RCC 7860 (cell line): ENCODE measurements around the gene MTARC1.

ENCODE experiments used
- DNase-seq: peaks from one replicate; pipeline ENCODE4 v3.0.0-alpha.2; 2015; ENCODE audit warnings: low spot score
- FAIRE-seq: peaks from 2 replicates; lab custom pipeline; 2012; peaks lifted over from hg19 to GRCh38; lab: Jason Lieb, UNC

MTARC1 gene

DNA sequence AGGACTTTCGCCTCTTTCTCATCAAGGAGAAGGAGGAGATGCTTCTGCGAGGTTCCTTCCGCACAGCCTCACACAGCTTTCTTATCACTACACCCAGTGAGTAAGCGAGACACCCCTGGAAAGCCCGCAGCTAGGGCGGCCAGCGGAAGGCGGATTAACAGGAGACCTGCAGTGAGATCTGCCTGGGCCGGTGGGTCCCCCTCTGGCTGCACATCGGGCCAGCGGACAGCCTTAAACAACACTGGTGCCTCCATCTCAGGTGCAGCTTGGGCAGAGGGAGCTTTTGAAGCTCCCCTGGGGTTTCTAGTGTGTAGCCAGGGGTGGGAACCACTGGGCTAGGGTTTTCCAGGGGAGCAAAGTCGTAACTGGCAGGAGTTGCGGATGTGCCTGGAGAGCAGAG, 17.5 kb upstream of the MTARC1 start:
- FAIRE-seq (no peak), DNase-seq (no peak)

DNA sequence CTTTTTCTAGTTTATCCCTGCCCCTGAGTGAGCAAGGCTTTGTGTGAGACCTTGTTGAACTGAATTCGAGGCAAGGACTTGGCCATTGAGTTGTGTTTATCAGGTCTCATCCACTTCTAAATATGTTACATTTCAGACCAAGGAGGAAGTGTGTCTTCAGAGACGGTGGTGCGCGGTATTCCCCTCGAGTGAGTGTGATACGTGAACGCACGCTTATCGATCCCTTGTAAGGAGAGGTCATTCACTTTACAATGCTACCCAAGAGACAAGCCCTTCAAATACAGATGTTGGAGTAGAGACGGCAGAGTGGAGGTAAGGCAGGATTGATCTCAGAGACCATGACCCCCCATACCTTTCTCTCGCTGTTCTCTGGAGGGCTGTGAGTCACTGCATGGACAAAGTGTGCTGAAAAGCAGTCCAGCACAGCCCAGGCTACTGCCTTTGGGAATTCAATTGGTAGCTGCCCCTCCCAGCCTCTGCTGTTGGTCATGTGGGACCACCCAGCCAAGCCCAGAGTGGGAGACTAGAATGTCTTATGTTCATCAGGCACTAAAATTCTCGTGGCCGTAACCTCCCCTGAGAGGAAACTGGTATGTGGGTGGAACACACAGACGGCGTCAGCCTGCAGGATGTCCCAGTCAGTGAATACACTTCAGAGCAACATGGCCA, 16.3 kb upstream of the MTARC1 start:
- FAIRE-seq (no peak), DNase-seq (no peak)

DNA sequence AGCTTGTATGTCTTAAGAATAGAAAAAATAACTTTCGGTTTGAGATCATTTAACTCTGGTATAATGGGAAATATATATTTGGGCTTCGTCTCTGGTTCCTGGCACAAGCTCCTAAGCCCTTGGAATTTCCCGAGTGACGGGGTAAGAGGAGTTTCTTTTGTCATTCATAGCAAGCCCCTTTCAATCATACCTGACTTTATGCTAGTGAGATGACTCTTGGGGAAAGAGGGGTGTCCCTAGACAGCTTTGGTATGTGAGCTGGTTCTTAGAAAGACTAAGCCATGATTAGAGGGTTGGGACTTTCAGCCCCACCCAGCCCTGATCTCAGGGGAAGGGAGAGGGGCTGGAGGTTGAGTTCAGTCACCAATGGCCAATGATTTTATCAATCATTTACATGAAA, 13.9 kb upstream of the MTARC1 start:
- FAIRE-seq, result no peak
- no peak for DNase-seq

DNA sequence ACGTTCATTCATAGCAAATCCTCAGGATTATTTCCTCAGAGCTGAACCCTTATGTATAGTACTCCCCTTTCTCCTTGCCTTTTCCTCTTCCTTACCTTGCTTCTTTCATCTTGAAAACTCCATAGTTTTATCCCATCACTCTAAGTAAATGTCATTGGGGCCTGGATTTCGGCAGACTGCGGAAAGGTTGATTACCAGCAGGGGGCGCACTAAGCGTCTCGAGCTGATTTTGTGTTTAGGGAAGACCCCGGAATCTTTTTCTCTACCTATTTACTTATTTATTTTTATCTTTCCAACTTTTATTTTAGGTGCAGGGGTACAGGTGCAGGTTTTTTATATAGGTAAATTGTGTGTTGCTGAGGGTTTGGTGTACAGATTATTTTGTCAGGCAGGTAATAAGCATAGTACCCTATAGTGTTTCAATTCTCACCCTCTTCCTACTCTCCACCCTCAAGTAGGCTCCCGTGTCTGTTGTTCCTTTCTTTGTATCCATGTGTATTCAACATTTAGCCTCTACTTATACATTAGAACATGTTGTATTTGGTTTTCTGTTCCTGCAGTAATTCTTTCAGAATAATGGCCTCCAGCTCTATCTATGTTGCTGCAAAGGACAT, 11.4 kb upstream of the MTARC1 start:
- FAIRE-seq, result no peak

DNA sequence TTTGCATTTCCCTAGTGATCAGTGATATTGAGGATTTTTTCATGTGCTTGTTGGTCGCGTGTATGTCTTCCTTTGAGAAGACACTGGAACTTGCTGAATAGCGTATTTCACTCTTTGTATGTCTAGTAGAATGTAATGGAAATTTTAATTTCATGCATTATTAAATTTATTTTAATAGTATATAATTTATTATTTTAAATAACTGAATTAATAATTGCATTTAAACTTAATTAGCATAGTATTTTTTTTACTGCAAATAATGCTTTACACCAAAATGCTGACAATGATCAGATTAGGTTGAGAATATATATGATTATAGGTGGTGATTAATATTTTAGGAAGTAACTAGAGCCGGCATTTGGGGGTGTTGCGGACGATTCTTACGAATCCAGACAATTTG, 10.5 kb upstream of the MTARC1 start:
- FAIRE-seq (no peak), DNase-seq (no peak)

More for the DNA sequence above, 11.4 kb upstream of the MTARC1 start:
- DNase-seq, result no peak

DNA sequence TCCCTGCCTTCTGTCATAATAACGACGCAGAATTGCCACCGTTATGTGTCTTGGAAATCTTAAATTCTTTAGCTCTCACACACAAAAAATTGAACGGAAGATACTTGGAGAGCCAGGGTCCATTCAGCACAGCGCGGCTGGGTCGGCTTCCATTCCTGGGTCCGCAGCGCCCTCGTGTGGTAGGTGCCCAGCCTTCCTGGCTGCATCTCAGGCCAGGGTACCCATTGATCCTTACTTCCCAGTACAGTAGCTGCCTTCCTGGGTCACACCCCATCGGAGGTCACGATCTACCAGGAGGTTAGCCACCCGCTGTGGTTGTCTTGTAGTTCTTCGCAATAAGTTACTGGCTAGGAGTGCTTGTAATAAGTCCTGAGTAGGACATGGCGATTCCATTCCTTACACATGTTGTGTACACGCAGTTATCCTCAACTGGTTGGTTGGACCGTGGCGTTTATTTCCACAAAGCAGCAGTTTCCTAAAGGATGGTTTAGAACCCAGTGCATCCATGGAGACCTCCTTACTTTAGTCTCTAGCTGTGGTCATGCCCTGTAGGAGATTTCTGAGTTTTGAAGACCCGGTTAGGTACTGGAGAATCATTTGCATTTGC, 9.9 kb upstream of the MTARC1 start:
- DNase-seq (peak; percentile 41), FAIRE-seq (no peak)

DNA sequence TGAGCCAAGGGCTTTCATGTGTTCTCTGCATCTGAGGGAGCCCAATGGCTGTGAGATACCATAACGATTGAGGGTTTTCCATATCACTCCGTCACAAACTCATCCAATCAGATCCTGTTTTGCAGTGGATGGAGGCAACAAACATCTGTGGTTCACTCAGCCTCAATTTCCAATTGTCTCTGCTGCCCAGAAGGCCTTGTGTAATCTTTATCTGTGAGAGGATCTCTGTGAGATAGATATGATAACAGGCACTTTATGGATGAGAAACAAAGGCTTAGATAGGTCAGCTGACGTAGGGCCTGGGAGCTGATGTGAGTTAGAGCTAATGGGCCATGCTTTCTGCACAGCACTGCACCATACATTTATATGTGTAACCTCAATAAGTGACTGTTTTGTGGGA, 3.3 kb upstream of the MTARC1 start:
- no peak for DNase-seq
- FAIRE-seq, result no peak

DNA sequence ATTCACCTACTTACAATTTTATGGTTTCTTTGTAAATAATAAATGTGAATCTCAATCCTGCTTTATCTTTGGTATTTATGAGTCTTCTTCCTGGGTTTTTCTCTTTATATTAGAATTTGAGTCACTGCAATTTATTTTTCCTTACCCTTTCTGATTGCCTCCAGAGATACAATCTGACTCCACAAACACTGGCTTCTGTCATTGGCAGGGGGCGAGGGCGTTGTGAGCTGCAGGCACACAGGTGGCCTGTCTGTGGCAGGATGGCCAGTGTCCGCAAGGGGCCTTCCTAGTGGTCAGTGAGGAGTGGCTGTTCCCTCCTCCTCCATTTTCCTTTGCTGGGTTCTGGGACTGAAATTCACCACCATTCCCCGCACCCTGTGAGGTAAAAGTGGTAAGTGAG, 2.0 kb upstream of the MTARC1 start:
- FAIRE-seq (no peak), DNase-seq (no peak)

DNA sequence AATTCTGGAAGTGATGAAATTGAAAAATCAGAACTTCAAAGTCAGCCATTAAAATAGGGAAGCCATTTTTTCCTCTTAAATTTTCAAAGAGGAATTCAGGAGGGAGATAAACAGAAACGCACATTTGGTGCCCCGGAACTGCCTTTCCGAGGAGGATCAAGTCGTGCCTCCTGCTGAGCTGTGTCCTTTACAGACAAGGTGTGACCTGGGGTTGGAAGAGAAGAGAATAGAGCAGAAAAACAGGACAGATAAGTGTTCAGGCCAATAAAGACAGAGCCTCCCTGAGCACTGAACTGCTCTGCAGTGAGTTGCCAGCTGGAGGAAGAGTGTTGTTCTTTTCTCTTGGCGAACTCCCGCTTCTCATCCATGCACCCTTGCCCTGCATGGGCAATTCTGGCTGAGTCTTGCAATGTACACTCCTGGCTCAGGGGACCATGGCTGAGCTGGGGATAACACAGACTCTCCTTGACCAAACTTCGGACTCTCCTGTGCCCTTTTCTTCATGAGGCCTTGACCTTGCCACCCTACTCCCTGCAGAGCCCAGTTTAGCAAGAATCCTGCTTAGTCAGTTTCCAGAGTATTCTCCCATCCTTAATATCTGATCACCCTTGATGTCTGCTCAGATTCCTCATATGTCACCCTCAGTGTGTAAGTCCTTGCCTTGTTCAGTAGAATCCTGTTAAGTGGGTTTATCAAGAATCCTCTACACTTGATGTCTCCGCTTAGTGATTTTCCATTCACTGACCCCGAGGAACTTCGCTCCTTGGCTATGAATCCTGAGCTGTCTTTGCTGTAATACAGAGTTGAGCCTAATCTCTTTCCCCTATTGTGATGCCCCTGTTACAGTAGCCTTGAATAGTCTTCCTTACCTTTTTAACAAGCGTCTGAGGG, 1.3 kb upstream of the MTARC1 start:
- DNase-seq, result no peak
- no peak for FAIRE-seq

DNA sequence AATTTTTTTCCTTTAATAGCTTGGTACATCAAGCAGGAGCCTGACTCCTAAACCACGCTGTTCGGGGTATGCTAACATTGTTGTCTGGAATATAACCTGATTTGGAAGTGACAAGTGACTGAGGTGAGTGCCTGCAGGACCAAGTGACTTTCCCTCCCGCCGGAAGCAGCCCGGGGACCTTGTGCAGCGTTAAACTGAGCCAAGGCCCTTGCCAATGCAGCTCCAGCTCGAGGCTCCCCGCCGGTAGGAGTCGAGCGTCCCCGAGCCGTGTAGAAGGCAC, 716 bp upstream of the MTARC1 start:
- FAIRE-seq (no peak), DNase-seq (no peak)

DNA sequence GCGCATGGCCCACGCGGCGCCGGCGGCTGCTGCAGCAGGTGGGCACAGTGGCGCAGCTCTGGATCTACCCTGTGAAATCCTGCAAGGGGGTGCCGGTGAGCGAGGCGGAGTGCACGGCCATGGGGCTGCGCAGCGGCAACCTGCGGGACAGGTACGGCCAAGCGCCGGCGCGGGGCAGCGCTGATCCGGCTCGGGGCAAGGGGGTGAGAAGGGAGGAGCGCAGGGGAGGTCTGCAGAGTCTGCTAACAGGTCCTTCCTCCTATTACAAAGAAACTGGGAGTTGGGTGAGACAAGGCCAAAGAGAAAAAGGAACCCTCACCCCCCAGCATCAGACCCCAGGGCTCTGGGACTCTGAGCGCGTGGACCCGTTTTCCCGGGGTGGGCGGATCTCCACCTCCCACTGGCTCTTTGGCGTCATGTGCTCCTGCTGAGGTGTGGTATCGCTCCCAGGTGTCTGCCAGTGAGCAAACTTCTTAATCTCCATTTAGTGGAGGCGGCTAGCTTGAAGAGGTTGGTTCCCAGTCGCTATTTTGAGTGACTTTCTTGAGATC, 431 bp downstream of the MTARC1 start:
- DNase-seq (no peak), FAIRE-seq (no peak)

DNA sequence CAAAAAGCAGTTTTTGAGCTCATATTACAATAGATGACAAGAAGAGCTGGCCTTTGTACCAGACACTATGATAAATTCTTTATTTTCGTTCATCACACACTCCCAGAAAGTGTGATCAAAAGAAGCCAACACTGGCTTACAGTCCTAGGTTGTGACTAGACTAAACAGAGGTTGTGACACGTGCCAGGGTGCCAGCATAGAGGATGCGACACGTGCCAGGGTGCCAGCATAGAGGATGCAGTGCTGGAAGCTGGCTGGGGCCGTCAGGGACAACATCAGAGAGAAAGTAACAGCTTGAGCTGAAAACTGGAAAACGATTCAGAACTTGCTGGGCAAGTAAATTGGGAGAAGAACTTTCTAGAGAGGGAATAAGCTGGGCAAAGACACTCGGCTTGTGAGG, 2.2 kb downstream of the MTARC1 start:
- no peak for FAIRE-seq
- DNase-seq, result no peak

DNA sequence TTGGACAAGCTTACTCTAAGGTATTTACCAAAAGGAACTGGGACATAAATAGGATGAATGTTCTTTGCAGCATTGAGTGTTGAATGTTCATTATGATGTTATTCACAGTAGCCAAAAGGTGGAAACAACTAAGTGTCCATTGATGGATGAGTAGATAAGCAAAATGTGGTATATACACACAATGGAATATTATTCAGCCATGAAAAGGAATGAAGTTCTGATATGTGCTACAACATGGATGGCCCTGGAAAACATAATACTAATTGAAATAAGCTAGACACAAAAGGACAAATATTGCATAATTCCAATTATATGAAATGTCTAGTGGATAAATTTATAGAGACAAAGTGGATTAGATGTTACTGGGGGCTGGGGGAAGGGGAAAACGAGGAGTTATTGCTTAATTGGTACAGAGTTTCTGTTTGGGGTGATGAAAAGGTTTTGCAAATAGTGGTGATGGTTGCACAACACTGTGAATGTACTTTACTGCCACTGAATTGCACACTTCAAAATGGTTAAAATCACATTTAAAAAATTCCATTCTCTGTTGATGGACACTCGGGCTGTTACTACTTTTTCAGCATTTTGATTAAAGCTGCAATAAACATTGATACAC, 2.9 kb downstream of the MTARC1 start:
- DNase-seq (no peak), FAIRE-seq (no peak)

DNA sequence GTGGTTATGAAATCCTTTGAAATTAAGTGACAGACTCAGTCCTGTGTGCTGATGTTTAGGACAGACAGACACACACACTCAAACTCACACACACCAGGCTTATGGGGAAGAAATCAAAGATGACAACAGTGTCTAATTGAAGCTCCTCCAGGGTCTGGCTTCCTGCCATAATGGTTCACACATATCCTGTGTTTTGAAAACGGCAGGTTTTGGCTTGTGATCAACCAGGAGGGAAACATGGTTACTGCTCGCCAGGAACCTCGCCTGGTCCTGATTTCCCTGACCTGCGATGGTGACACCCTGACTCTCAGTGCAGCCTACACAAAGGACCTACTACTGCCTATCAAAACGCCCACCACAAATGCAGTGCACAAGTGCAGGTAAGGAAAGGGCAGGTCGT, 4.6 kb downstream of the MTARC1 start:
- FAIRE-seq (no peak), DNase-seq (no peak)

DNA sequence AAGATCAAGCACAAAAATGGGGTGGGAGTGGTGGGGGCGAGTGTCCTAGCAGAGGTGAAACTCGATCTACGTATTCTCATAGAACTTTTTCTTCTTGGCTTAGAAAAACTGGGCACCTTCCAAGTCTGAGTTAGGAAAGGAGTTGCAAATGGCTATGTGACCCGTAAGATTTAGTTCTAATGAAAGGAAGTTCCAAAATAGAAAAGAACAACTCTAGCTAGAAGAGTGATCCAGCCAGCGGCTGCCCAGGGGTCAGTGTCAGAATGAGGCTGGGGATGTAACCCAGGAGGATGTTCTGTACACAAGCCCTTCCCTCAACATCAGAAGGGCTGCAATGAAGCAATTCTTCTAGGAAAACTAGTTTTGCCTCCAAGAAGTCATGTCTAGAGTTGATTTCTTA, 5.2 kb downstream of the MTARC1 start:
- FAIRE-seq, result no peak
- DNase-seq, result no peak

DNA sequence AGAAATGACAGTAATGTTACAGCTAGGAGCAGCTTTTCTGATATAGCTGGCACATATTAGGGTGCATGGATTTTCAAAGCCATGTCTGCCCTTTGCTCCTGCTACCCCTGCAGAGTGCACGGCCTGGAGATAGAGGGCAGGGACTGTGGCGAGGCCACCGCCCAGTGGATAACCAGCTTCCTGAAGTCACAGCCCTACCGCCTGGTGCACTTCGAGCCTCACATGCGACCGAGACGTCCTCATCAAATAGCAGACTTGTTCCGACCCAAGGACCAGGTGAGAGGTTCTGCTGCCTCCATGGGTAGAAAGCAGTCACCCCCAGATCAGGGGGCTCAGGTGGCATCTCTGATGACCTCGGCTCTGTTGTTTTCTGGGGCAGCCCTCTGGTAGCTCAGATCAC, 9.8 kb downstream of the MTARC1 start:
- no peak for DNase-seq

DNA sequence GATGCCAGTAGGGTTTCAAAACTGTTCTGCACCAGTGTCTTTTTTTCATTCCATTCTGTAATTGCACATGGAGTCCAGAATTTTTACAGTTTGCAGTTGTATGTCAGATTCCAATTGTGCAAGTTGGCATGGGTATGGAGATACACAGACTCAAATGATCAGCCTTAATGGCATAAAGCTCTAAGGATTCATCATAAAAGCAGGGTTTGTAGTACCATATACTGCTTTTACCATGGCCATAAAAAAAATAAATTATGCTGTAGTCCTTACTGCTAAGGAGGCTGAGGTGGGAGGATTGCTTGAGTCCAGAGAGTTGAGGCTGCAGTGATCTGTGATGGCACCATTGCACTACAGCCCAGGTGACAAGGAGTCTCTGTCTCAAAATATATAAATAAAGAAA, 10.3 kb downstream of the MTARC1 start:
- DNase-seq (no peak), FAIRE-seq (no peak)

More for the DNA sequence above, 9.8 kb downstream of the MTARC1 start:
- FAIRE-seq, result no peak

DNA sequence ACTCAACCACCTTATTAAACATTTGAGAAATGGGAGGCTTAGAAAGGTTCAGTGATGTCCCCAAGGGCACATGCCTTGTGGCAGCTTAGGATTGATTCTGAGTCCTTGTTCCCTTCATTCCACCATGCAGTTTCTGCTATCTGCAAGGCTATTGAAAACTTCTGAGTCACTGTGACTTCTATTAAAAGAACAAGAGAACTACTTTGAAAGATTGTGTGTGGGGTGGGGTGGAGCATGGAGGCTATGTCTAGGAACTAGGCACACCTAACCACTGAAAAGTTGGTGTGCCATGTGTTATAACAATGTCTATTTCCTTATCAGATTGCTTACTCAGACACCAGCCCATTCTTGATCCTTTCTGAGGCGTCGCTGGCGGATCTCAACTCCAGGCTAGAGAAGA, 10.8 kb downstream of the MTARC1 start:
- DNase-seq (no peak), FAIRE-seq (no peak)

DNA sequence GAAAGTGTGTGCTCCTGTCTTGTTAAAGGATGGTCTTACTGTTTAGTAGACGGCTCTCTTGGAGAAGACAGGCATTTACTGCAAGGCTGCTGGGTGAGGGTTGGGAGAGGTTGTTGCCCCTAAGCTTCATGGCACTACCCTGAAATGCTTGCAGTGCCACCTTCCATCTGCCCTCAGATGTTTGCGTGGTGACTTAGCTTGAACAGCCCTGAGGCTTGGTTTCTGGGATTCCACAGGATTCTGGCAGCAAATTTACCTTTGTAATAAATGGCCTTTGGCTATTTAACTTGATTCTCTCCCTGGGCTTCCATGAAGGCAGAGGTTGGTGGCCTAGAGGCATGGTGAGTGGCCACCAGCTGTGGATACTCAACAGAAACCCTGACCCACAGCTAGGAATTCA, 11.6 kb downstream of the MTARC1 start:
- DNase-seq (no peak), FAIRE-seq (no peak)

DNA sequence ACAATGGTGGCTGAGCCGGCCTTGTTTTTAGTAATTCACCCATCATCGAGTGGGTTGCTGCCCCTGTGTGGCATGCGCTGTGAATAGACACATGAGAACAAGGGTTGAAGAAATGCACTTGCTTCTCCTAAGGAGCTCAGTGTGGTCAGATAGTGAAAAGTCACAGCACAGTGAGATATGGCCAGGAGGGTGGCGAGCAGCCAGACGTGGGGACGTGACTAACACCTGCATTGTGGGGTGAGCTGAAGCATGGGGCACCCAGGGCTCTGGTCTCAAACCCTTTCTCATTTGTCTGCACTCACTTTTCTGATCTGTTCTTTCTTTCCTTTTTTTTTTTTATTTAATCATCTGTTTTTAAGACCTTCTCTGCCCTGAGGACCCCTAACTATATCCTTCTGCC, 13.5 kb downstream of the MTARC1 start:
- FAIRE-seq, result no peak
- DNase-seq, result no peak
